H1 (cell line): ENCODE data around the gene KRT80. TPM values are rescaled to one million over a fixed set of nuclear protein-coding genes. Genes with fewer than 3 reads are reported as not detected.

Source experiments
- BRCA1 ChIP-seq: IDR thresholded peaks from 2 replicates; pipeline ENCODE4 v1.6.1; 2012; ENCODE audit warnings: low read depth, low read length, improper control_type of control experiment
- CBX5 ChIP-seq: fragments of 300-800, 300-1000 bp; sonication (generic); IDR thresholded peaks from 2 replicates; pipeline ENCODE4 v1.7.1; 2016; ENCODE audit warnings: antibody characterized with exemption, low read length, low read depth
- CEBPB ChIP-seq: IDR thresholded peaks from 2 replicates; pipeline ENCODE4 v1.6.1; 2012; ENCODE audit warnings: low read depth, low read length
- CTBP2 ChIP-seq: IDR thresholded peaks from 2 replicates; pipeline ENCODE4 v1.7.0; 2011; ENCODE audit warnings: borderline replicate concordance, mild to moderate bottlenecking, moderate library complexity, mixed read lengths, low read length; ENCODE audit not compliant: insufficient read depth, insufficient read length
- EGR1 ChIP-seq: IDR thresholded peaks from 2 replicates; pipeline ENCODE4 v1.6.1; 2011; ENCODE audit warnings: low read depth, low read length, borderline replicate concordance
- MAFK ChIP-seq: IDR thresholded peaks from 2 replicates; pipeline ENCODE4 v1.6.1; 2012; ENCODE audit warnings: low read depth, mild to moderate bottlenecking, improper control_type of control experiment, low read length
- TCF12 ChIP-seq: IDR thresholded peaks from 2 replicates; pipeline ENCODE4 v1.6.1; 2011; ENCODE audit warnings: low read depth, mild to moderate bottlenecking, low read length
- polyA plus RNA-seq, 7 experiments: library from polyadenylated mRNA; depleted of rRNA in 3 of 7; stranded (reverse) in 5 of 7; unstranded in 2 of 7; fragments of >200 nt in 5 of 7; fragments of 200-250 nt in 2 of 7; gene quantifications; 1 replicate in 5 of 7; 2 replicates in 1 of 7; 4 replicates in 1 of 7; pipeline versions ENCODE4 v1.2.1 to v1.2.3, GENCODE V29; 2011 to 2013; ENCODE audit warnings: missing spikeins in 2 of 7, mixed read lengths in 2 of 7
- total RNA-seq: library from RNA; stranded (reverse); fragmentation: NEBNext Ultra II Directional; extraction: Animal tissue kit (Norgen Biotek cat#: 25700); gene quantifications from 2 replicates; pipeline ENCODE4 v1.2.1, GENCODE V29; 2021
- TF ChIP-seq, protein P1 (sequence below): IDR thresholded peaks from 2 replicates; pipeline ENCODE4 v1.6.1; 2012; ENCODE audit warnings: low read length, inconsistent platforms
- TF ChIP-seq, protein P2 (sequence below): IDR thresholded peaks from 2 replicates; pipeline ENCODE4 v1.6.1; 2011; ENCODE audit warnings: low read length, improper control_type of control experiment

KRT80 gene
- total and polyA plus RNA-seq, 2 of the 8 experiments (the other 6 are each of a cell fraction or from before 2014, with no cell fraction given), result 0.05 TPM; not detected in 1

DNA sequence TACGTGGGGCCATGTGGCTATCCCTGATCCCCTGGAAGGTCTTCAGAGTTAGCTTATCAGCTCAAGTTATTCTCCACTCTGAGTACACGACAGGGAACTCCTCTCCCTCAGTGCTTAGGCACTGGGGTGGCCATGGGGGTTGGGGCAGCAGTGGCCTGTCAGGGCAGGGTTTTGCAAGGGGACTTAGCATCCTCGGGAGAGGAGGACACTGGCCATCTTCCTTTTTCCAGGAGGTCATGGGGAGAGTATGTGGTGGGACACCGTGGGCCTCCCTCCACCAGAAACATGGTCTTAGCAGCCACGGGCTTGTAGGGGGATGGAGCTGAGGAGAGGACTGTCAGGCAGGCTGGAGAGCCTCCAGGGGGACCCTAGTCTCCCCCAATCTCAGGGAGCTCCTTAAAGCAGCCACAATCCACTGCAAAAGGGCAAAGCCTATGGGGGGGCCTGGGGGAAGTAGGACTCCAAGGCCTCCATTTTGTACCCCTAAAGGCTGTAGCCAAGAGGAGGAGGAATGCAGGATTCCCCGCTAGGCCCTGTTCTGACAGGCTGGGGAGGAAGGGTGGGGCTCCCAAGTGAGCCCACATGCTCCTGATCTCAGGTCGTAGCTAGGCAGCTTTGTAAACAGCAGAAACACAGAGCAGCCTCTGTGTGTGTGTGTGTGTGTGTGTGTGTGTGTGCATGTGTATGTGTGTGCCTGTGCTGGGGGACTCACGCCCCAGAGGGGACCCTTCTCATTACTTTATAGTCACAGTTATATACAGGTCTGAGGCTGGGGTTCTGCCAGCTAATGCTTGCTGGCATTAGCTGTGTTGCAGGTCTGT is 36.6 kb downstream of the KRT80 start (continued):
- TF ChIP-seq, protein P1, sequence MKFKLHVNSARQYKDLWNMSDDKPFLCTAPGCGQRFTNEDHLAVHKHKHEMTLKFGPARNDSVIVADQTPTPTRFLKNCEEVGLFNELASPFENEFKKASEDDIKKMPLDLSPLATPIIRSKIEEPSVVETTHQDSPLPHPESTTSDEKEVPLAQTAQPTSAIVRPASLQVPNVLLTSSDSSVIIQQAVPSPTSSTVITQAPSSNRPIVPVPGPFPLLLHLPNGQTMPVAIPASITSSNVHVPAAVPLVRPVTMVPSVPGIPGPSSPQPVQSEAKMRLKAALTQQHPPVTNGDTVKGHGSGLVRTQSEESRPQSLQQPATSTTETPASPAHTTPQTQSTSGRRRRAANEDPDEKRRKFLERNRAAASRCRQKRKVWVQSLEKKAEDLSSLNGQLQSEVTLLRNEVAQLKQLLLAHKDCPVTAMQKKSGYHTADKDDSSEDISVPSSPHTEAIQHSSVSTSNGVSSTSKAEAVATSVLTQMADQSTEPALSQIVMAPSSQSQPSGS, result no peak
- TF ChIP-seq CEBPB (no peak), TCF12 (no peak), MAFK (no peak), EGR1 (no peak), CTBP2 (no peak), CBX5 (no peak), BRCA1 (no peak)
- TF ChIP-seq, protein P2, sequence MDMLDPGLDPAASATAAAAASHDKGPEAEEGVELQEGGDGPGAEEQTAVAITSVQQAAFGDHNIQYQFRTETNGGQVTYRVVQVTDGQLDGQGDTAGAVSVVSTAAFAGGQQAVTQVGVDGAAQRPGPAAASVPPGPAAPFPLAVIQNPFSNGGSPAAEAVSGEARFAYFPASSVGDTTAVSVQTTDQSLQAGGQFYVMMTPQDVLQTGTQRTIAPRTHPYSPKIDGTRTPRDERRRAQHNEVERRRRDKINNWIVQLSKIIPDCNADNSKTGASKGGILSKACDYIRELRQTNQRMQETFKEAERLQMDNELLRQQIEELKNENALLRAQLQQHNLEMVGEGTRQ, result no peak
